NCI-H1694 (cell line): Measurements from ENCODE around the gene CAMK2N2.
"Not testable (repeated sequence)": the region's sequence is repeated elsewhere in the genome, so short reads cannot be mapped to it uniquely, and the experiment has no call there.

ENCODE experiments used
- DNase-seq: peaks from one replicate; lab custom pipeline; 2025; lab: John Stamatoyannopoulos, UW

The CAMK2N2 gene

DNA sequence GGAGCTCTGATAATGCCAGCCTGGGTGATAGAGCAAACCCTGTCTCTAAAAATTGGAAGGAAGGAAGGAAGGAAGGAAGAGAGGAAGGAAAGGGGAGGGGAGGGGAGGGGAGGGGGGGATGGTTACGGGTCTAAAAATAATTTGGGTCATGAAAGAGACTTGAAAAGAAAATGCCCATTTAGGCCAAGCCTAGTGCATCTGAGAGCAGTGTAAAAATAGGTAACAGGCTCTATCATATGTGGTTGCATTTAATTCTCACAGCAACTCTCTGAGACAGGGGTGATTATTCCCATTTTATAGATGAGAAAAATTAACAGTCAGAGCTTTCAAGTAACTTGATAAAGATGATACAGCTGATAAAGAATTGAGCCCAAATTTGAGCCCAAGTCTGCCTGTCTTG lies 10.9 kb upstream of the CAMK2N2 start:
- no peak for DNase-seq

DNA sequence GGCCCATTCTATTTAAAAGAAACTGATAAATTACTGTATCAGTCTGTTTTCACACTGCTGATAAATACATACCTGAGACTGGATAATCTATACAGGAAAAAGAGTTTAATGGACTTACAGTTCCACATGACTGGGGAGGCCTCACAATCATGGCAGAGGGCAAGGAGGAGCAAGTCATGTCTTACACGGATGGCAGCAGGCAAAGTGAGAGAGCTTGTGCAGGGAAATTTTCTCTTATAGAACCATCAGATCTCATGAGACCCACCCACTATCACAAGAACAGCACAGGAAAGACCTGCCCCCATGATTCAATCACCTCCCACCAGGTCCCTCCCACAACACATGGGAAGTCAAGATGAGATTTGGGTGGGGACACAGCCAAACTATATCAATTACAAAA lies 5.9 kb upstream of the CAMK2N2 start:
- not testable (repeated sequence) for DNase-seq

DNA sequence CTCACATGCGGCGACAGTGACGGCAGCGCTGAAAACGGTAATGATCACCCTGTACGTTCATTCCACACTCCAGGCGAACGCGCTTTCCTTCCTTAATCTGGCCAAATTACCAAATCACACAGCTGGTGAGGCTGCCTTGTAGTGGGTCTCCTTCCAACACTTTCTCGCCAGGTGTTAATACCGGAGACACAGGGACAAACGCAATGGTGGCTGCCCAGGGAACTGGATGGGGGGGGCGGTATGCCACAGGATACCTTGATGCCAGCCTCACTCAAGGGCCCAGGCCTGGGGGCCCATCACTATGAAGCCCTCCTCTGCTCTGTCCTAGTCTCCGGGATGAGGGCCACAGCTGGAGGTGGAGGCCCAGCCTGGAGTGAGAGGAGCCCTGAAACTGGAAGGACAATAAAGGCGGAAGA lies 1.4 kb upstream of the CAMK2N2 start:
- DNase-seq, result peak; percentile 25

DNA sequence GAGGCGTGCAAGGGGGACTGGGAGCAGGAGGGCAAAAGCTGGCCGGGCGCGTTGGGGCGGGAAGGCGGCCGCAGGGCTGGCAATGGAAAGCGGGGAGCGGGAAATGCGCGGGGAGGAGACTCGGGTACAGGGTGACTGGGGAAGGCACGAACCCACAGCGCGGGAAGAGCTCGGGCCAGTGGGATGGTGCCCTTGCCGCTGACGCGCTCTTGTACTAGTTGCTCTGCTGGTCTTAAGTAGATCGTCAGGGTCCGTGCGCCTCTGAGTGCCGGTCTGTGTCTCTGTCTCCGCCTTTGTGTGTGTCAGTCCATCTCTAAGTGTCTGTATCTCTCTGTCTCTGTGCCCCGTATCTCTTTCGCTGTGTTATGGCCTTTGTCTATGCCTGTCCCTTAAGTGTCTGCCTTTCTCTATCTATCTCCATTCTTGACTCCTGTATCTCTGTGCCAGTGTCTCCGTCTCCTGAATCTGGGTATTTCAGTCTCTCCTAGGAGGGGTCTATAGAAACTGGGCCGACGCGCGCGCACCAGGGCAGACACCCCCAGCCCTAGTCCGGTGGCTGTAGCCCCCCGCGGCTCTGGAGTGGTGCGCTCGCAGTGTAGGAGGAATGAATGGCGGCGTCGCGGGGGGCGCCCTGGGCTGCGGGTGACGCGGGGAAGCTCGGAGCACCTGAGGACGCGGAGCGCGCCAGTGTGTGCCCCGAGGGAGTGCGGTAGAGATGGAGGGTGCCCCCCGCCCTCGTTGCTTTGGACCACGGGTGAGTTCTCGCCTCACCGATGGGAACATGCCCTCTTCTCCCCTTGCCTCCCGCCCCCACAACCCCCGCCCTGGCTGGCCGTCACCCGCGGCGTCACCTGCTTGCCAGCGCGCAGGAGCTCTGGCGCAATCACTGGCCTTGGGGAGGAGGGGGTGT lies 756 bp upstream of the CAMK2N2 start:
- DNase-seq, result no peak

DNA sequence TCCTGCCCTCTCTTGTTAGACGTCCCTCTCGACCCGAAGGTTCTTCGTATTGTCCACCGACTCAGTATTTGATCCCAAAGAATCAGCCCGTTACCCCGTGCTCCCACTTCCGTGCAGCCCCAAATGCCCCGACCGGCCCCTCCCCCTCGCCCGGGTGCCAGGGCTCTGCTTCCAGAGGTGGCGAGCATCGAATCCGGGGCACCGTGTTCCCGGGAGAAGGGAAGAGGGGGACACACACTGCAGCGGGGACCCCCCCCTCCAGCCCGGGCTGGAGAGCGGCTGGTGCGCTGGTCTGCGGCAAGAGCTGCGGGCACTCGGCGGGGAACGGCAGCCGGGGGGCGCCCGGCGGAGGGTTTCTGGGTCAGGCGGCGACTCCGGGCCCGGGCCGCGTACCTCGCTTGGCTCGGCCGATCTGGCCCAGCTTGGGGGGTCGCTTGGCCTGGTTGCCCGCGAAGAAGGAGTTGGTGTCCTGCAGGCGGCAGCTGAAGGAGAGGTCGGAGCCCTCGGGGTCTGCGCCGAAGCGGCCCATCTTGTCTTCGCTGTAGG lies 556 bp downstream of the CAMK2N2 start:
- no peak for DNase-seq

DNA sequence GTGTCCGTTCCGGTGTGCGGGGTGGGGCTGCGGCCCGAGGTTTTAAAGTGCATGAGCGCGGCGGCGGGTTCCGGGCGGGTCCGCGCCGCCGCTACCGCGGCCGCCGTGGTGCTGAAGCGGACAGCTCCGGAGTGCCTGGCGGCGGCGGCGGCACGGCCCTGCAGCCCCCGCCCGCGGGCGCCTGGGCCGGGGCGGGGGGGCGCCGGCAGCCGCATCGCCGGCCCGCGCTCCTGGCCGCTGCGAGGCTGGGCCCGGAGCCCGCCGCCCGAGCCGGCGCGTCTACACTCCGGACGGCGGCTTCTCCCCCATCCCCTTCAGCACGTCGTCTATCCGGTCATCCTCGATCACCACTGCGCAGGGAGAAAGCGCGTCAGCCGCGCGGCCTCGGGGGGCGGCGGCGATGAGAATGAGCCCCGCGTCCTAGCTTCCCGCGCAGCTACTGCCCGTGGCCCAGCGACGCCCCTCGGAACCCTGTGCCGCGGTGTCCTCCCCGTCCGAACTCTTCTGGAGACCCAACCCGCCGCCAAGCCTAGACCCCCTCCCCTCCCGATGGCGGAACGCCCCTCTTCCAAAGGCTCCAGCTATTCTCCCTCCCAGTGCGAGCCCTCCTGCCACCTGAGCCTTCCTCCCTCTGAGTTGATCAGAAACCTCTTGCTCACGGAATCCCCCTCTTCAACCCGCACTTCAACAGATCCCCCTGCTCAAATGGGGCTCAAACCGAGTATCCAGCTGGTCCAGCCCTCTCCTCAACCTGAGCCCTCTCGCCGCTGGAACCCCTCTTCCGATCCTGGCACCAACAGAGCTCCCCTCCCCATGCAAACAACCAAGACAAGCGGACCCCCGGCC lies 1.3 kb downstream of the CAMK2N2 start:
- no peak for DNase-seq

DNA sequence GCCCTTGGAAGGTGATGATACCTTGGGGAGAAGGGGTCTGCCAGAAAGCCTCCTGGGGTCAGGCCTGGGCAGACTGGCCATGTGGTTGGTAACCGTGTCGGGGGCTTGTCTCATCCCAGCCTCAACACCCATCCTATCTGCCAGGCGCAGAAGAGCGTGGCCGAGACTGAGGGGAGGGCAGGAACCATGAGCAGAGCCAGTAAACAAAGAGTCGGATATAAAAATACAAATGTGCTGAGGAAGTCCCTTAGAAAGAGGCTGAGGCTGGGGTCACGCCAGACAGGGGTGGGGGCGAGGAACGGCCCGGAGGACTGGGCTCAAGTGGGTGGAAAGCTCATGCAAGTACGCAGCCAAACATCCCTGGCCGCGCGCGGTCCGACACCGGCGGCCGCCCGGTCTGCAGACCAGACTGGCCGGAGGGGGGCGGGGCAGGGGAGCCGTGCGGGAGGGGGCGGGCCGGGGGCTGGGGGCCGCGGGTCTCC lies 1.9 kb downstream of the CAMK2N2 start:
- no peak for DNase-seq

DNA sequence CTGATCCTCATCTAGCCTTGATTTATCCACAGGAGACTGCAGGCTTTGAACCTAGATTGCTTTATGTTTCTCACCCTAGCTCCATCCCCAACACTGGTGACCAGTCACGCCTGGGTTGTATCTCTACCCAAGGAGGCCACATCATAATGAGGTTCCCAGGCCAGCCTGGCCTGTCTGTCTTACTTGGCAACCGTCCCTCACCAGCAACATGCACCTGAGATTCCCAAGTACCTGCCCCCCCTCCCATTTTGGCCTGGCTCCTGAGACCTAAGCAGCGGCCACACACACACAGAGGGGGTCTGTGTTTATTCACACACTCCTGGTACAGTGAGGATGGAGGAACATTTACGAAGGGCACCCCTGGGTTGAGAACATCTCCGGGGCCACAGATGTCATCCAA lies 2.4 kb downstream of the CAMK2N2 start:
- DNase-seq, result no peak

DNA sequence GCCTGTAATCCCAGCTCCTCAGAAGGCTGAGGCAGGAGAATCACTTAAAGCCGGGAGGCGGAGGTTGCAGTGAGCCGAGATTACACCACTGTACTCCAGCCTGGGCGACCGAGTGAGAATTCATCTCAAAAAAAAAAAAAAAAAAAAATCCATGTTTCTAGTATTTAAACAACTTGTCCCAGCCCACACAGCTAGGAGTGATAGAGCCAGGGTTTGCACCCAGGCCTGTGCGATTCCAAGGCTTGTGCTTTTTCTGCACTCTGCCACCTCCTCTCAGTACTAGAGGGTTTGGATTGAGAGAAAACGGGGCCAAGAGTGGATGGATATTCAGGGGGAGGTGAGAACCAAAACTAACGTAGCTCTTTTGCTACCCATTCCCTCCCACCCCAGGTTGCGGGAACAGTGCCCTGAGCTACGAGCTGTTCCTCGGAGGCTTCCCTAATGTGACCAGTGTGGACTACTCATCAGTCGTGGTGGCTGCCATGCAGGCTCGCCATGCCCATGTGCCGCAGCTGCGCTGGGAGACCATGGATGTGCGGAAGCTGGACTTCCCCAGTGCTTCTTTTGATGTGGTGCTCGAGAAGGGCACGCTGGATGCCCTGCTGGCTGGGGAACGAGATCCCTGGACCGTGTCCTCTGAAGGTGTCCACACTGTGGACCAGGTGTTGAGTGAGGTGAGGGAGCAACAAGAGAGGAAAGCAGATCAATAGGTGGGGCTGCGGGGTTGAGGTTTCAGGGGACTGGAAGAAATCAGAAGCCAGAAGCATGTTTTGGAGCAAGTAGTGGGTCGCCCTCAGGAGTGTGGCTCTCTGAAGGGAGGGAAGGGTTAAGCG lies 4.1 kb downstream of the CAMK2N2 start:
- DNase-seq, result no peak

DNA sequence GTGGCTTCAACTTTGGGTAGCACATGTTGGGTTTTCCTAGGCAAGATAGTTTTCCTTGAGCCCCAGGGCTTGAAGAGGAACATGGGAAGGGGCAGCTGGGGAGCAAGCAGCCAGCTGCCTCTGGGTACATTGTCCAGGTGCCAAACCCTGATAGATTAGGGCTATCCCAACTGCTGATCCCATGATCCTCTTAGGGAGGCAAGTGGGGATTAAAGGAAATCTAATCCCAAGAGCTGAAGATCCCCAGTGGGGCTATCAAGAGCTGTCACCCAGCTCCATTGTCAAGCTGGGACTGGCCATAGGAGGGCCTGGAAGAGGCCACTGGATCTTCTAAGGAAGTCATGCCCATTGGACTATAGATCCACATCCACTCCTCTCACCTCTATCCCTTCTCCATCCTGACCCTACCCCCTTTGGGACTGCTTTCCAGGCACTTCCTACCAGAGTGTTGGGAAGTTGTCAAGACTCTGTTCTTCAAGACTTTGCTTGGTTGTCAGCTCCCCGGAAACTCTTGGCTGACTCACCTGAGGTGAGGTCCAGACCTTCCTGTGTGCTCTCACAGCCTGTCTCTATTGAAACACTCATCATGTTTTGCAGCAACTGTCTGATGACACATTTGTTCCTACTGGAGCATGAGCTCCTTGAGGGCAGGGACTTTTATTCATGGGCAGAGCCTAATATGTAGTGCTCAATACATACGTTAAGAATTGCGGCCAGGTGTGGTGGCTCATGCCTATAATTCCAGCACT lies 5.9 kb downstream of the CAMK2N2 start:
- DNase-seq, result no peak

DNA sequence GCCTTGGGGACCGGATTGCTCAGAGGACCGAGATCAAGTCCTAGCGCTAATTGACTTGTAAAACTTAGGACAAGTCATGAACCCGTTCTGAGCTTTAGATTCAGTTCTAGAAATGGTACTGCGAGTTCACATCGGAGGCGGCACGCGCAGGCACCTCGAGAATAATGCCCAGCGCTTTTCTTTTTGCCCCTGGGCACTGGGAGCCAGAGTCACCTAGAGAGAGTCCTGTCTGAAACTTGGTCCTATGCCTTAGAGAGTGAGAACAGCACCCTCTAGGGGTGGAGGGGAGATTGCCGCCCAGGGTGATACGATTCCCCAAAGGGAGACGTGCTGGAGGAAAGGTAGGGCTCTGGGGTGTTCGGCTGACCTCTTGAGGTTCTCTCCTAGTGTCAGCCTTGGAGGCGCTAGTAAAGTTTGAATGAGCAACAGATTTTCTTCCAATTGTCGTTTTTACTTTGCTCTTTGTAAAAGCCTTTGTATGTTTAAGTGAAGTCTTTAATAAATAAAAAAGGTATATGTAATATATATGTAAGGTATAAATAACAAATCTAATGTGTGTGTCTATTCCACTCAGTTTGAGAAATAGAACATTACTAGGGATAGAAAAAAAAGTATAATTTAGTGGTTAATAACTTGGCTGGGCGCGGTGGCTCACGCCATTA lies 11.1 kb downstream of the CAMK2N2 start:
- peak; percentile 96 for DNase-seq

DNA sequence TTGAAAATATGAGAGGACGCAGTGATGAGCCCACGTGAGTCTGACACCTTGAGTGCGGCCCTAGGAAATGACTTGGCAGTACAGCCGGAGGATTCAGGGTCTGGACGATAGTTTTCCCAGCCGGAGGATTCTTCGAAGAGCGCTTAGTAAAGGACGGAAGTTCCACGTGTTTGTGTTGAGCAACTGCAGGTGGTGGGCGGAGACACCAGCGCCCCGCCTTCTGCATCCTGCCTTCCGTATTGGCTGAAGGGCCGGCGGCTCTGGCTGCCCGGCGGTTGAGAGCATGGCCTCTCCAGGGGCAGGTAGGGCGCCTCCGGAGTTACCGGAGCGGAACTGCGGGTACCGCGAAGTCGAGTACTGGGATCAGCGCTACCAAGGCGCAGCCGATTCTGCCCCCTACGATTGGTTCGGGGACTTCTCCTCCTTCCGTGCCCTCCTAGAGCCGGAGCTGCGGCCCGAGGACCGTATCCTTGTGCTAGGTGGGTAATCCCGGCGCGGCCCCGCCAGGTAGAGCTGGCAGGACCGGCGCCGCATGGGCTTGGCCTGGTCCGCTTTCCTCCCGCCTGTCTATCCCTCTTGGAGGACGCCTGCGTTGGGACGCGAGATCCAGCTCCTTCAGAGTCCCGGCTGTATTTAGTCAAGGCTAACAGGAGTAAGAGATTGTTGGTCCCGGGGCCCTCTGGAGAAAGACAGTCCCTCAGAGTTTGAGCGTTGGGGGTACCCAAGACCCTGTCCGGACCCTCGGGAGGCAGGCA lies 11.8 kb downstream of the CAMK2N2 start, which contains the start of gene EEF1AKMT4:
Gene EEF1AKMT4 (plus strand): TSS at position 261 of the 755 bp plus-strand sequence. CDS start 23 bp downstream, at position 284.
- peak; percentile 97 for DNase-seq

DNA sequence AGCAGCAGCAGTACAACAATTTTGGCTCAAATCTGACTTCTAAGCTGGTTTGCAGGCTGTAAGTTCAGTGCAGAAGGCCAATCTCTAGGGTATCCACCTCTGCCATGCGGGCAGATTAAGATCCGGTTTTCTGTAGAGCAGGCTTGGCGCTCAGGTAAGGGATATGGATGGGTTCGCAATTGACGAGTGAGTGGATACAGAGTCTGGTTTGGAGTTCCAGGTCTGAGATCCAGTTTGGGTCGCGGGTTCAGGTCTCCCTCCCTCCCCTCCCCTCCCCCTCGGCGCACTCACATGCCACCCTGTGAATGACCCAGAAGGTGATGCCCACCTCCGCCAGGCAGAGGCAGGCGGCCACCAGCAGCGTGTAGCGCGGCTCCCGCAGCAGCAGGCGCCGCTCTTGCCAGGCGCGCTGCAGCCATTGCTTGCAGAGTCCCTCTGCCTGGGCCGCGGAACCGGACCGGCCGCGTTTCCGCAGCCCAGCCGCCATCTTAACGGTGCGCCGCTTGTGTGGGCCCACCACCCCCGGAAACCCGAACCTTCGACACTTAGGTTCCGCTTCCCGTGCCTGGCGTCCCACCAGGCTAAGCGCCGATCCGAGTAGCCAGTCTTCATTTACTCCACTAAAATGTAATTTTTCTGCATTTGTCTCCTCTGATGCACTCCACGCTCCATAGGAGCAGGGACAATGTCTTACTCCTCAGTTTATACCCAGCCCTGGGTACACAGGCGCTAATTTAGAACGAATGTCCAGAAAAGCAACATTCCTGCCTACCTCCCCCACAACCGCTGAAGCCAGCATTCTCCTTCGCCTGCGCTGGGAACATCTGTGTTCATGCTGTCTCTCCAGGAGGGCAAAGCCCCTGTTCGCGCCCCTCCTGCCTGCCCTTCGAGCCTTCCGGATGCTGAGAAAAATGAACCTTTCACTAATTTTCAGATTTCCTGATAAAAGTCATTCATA lies 12.6 kb downstream of the CAMK2N2 start, which contains the start of gene ALG3:
Gene ALG3 (minus strand): TSS at position 509 of the 958 bp plus-strand sequence. CDS start 22 bp downstream, at position 487.
- DNase-seq, result peak; percentile 75

DNA sequence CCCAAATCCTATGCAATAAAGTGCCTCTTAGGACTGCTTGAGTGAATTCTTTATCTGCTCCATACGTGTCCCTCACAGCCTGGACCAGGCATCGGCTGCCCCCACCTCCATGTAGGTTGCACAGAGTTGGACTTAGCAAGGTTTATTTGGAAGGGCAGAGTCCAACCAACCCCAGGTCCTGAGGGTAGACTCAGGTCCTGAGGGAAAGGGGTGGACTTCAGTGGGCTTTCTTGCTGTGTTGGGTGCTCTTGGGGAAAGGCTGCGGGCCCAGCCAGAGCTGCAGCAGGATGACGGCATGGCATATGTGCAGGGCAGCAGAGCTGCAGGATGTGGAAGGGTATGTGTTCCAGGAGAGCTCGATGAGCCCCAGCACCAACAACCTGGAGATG lies 19.1 kb downstream of the CAMK2N2 start:
- no peak for DNase-seq

DNA sequence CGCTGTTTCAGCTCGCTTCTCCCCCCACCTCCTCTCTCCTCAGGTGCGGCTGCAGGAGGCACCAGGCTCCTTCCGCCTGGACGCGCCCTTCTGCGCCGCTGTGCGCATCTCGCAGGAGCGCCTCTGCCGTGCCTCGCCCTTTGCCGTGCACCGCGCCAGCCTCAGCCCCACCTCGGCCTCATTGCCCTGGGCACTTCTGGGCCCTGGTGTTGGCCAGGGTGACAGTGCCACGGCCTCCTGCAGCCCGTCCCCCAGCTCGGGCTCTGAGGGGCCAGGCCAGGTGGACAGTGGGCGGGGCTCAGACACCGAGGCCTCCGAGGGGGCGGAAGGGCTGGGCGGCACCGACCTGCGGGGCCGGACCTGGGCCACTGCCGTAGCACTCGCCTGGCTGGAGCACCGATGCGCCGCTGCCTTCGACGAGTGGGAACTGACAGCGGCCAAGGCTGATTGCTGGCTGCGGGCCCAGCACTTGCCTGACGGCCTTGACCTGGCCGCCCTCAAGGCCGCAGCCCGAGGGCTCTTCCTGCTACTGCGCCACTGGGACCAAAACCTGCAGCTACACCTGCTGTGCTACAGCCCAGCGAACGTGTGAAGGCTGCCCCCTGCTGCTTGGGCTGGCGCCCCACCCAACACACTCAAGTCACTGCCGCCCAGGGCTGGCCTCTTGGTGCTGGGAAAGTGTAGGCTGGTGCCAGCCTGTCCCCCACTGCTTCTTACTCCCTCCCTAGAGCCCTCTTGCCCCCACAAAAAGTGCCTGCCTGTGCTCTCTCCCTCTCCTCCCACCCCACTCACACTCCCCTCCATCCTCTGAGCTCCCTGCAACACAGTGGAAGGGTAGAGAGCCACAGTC lies 19.7 kb downstream of the CAMK2N2 start:
- peak; percentile 14 for DNase-seq

DNA sequence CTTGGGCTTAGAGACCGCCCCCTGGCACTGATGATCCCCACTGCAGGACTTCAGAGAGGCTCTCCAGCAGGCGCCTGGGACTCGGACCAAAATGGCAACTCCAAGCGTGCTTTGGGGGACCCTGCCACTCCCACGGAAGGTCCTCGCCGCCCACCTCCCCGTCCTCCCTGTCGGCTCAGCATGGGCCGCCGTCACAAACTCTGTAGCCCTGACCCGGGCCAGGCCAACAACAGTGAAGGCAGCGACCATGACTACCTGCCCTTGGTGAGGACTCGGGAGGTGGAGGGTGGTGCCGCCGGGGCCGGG lies 20.3 kb downstream of the CAMK2N2 start:
- DNase-seq, result no peak

DNA sequence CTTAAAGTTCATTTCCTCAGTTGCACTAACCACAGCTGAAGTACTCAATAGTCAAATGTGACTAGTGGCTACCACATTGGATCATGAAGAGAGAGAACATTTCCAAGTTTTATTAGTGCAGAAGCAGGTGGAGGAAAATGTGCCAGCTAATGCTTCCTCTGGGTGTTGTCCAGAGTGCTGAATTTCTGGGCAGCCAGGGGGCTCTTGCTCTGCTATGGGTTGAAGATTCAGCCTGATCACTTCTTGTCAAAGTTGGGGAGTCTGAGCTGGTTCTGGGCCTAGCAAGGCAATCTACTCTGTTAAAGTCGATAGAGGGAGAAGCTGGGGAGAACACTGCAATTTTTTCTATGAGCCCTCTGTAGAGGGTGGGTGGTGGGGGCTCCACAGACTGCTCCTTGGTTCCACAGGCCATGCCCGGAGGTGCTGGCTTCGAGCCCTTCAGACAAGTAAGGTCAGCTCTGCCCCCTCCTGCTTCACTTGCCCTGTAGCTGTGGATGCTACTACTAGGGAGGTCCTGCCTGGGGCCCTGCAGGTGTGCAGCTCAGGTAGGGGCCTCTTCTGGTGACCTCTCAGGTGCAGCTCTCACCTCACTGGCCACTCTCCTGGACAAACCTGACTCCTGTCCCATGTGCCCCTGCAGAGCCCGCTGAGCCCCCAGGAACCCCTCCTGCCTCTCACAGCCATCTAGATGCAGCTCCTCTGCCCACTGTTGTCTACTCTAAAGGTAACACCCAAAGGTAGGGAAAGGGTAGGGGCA lies 20.8 kb downstream of the CAMK2N2 start:
- no peak for DNase-seq
